GM18498 (cell line): Measurements from ENCODE around the gene OR8K3.

Source experiments
- ATAC-seq: cut with Tn5 transposase; IDR thresholded peaks from one replicate; pipeline ENCODE4 v1.9.1; 2021; ENCODE audit warnings: mild to moderate bottlenecking, moderate library complexity; ENCODE audit not compliant: unreplicated experiment

Gene OR8K3

DNA sequence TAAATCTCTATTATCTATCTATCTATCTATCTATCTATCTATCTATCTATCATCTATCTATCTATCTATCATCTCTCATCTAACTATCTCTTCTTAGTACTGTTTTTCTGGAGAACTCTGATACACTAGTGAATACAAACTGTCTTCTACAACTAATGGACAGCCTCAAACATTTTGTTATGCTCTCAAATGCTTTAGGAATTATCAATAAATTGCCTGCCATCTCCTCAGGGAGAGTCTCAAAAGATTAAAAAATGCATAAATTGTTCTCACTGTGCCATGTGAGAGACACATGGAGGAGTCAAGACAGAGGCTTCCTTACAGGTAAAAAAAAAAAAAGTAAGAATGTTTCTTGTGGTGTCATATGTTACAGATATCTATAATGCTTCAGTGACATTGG is at the start of gene OR8K3:
OR8K3 (plus strand) TSS at position 301 of the 400 bp plus-strand sequence. CDS start 3,163 bp downstream, outside the sequence.
- ATAC-seq = no peak

- ATAC-seq = no peak
Measured at GRCh38 chr11:56271092-56271491, 43.9 kb upstream of the OR8K3 start.

DNA sequence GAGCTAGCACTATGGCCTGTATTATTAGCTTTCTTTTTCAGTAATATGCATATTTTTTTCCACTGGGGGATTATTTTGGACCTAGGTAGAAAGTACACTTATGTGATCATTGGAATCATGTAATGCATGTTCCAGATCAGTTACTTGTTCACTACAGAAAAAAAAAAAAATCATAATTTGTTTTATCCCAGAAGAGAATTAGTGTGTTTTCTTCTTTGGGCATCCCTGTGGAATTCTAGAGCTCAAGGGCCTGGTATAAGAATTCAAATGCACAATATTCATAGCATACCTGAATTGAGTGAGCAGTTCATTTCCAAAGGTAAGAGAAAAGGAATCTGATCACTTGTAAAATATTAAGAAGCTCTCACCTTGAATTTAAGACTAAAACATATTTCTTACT is 41.1 kb upstream of the OR8K3 start, which contains the start of gene OR5T1:
OR5T1 (plus strand) TSS at position 301 of the 400 bp plus-strand sequence. CDS start 1,485 bp downstream, outside the sequence.
- no peak for ATAC-seq

DNA sequence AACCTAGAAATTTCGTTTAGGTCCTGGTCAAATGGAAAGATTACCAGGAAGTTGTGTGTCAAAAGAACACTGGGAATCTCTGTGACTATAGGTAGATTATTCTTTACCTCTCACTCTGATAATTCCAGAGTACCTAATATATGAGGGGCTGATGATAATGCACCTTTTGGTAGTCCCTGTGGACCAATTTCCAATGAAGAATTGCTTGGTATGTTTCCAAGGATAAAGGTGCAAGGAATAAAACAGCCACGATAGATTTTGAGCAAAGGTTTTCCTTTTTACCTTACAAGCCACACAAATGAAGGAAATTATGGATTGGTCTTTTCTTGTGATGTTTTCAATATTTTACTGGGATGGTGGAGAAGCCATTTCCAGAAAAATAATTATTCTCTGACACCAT is 22.8 kb upstream of the OR8K3 start, which contains the start of gene OR8H1:
OR8H1 (minus strand) TSS at position 101 of the 400 bp plus-strand sequence. CDS start 1,192 bp downstream, outside the sequence.
- ATAC-seq = no peak

- no peak for ATAC-seq
Measured at GRCh38 chr11:56296898-56297297, 18.0 kb upstream of the OR8K3 start.

GRCh38 chr11:56307836-56308235 is 7.1 kb upstream of the OR8K3 start:
- no peak for ATAC-seq

DNA sequence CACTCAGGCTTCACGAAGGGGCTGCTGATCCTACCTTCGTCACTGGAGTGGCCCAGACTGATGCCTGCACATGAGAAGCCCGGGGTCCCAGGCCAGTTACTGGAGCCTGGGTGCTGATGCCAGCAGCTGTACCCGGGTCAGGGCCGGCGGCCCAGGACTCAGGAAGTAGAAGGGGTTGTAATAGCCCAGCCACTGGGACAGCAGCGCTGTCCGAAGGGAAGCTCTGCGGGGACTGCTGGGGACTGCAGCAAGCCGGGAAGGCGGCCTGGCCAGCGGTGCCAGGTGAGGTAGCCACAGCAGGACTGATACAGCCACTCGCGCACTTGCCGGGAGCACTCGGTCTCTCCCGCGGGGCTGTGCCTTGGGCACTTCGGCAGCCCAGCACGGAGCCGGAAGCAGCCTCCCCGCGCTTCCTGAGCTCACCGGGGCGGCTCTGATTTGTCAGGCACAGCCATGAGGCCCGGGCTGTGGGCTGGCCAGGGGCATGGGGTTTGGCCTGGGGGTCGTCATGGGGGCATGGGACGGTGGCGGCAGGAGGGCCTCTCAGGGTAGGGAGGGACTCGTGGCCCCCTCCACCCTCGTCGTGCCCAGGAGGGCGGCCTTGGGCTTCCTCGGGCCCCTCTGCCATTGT is 17.0 kb downstream of the OR8K3 start:
- no peak for ATAC-seq

DNA sequence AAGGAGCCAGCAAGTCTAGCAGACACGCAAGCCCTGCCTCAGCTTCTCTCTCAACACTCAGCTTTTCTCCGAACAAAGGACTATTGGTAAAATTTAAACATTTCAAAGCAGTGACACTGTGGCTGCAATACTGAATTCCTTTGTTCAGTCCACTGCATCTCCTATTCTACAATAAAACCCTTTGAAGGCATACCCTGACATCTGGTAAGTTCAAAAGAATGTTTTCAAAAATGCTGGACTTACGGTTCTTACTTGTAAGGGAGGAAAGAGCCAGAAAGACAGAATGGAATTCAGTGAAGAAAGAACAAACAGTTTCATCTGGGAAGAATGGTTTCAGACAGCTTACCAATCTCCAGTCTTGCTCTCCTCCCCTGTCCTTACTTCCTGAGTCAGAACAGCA is 18.2 kb downstream of the OR8K3 start:
- ATAC-seq = no peak

- no peak for ATAC-seq
Measured at GRCh38 chr11:56340289-56340688, 25.3 kb downstream of the OR8K3 start.

DNA sequence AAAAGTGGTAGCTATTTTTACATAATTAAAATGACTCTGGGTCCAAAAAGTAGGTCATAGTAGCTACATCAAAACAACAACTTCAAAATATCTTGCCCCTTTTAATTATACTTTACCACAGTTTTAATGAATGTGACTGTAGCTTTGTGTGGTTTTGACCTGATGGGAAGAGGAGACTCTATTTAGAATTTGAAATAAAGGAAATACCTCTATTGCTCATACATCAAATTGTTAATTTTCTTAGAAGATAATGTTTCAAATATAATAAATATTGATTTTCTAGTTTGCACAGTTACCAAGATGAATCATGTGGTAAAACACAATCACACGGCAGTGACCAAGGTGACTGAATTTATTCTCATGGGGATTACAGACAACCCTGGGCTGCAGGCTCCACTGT is 30.8 kb downstream of the OR8K3 start, which contains the start of gene OR8K1:
OR8K1 (plus strand) TSS at position 301 of the 400 bp plus-strand sequence; CDS start at position 301, 0 bp downstream.
- no peak for ATAC-seq

DNA sequence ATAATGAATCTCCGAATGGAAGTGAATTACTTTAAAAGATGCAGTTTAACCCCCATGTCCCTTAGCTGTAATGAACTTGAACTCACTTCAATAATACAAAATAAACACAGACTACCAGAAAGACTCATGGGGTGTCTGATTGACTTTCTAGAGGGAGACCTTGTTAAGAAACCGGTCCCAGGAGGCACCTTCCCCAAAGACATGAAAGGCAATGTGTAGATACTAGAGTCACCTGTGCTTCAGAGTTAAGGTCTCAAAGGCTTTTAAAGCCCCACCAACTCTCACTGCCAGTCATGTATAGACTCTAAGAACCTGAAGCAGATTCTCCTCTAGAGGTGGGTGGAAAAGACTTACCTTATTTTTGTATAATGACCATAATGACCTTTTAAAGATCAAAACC is 39.0 kb downstream of the OR8K3 start, which contains the start of gene OR8J1:
OR8J1 (plus strand) TSS at position 301 of the 400 bp plus-strand sequence. CDS start 5,956 bp downstream, outside the sequence.
- ATAC-seq = no peak
